ENCODE results near the gene NOS1AP. TPM values are rescaled to one million over a fixed set of nuclear protein-coding genes. Genes with fewer than 3 reads are reported as not detected.

Gene NOS1AP
- total RNA-seq, 1 experiment from 2014 or later: 5.3 TPM

DNA sequence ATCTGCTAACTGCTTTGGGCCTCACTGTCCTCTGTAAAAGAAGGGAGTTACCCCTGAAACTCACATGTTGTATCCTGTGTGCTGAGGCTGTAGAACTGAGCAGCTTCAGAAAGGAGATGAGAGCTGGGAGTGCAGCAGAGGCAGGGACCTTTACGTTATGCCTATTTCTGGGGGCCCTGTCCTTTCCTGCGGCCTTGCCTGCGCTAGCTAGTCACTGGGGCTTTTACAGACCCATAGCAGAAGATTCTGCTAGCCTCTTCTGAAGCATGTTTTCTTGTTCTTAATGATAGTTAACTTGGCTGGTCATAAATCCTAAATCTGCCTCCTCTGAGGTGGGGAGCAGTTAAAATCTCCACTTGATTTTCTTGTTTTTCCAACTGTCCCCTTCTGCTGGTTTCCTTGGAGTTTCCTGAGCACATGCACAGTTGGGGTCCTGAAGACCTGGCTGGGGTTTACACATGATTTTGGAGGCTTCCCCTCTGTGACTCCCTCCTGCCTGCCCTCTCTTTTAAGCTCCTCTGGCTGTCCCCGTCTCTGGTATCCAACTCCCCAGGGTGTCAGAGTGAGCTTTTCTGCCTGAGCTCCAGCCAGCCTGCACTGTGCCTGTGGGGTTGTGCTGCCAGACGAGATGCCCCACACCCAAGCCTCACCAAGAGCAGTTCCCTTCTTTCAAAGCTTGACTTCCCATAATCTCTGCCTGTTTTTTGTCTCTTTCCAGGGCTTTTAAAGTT is 76.6 kb downstream of the NOS1AP start:
- DNase-seq (ENCODE audit: low read depth, low spot score) (no peak), ATAC-seq (peak; percentile 15)
- peak overlapping the region; percentile 30 for H3K9ac ChIP-seq (ENCODE audit: low read length)
- RAD21 ChIA-PET (ENCODE audit: low non-redundant PET in 1 of 2, low total read pairs in 2 of 2, uncharacterized antibody in 2 of 2, unreplicated experiment in 2 of 2): no interaction called here
- TF ChIP-seq, protein P1, sequence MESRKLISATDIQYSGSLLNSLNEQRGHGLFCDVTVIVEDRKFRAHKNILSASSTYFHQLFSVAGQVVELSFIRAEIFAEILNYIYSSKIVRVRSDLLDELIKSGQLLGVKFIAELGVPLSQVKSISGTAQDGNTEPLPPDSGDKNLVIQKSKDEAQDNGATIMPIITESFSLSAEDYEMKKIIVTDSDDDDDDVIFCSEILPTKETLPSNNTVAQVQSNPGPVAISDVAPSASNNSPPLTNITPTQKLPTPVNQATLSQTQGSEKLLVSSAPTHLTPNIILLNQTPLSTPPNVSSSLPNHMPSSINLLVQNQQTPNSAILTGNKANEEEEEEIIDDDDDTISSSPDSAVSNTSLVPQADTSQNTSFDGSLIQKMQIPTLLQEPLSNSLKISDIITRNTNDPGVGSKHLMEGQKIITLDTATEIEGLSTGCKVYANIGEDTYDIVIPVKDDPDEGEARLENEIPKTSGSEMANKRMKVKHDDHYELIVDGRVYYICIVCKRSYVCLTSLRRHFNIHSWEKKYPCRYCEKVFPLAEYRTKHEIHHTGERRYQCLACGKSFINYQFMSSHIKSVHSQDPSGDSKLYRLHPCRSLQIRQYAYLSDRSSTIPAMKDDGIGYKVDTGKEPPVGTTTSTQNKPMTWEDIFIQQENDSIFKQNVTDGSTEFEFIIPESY (IDR thresholded peaks at IDR 0.05; ENCODE audit: extremely low read depth, insufficient replicate concordance, low read length): no peak
- TF ChIP-seq EZH2phosphoT487 (IDR thresholded peaks at IDR 0.05; ENCODE audit: borderline replicate concordance) (no peak), JUND (IDR thresholded peaks at IDR 0.05) (no peak), EGR1 (IDR thresholded peaks at IDR 0.05; ENCODE audit: low read depth) (no peak), CEBPB (IDR thresholded peaks at IDR 0.05; ENCODE audit: low read depth) (no peak), ZNF274 (IDR thresholded peaks at IDR 0.05; ENCODE audit: low read depth, low read length) (no peak), SIN3A (IDR thresholded peaks at IDR 0.05; ENCODE audit: low read depth) (no peak)
- TF ChIP-seq, protein P2, sequence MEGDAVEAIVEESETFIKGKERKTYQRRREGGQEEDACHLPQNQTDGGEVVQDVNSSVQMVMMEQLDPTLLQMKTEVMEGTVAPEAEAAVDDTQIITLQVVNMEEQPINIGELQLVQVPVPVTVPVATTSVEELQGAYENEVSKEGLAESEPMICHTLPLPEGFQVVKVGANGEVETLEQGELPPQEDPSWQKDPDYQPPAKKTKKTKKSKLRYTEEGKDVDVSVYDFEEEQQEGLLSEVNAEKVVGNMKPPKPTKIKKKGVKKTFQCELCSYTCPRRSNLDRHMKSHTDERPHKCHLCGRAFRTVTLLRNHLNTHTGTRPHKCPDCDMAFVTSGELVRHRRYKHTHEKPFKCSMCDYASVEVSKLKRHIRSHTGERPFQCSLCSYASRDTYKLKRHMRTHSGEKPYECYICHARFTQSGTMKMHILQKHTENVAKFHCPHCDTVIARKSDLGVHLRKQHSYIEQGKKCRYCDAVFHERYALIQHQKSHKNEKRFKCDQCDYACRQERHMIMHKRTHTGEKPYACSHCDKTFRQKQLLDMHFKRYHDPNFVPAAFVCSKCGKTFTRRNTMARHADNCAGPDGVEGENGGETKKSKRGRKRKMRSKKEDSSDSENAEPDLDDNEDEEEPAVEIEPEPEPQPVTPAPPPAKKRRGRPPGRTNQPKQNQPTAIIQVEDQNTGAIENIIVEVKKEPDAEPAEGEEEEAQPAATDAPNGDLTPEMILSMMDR (IDR thresholded peaks at IDR 0.05 in 2 of 3, conservative IDR thresholded peaks at IDR 0.05 in 1 of 3; ENCODE audit: borderline replicate concordance in 1 of 3, insufficient read depth in 1 of 3, low read depth in 2 of 3, low read length in 2 of 3): no peak
- TF ChIP-seq, protein P3, sequence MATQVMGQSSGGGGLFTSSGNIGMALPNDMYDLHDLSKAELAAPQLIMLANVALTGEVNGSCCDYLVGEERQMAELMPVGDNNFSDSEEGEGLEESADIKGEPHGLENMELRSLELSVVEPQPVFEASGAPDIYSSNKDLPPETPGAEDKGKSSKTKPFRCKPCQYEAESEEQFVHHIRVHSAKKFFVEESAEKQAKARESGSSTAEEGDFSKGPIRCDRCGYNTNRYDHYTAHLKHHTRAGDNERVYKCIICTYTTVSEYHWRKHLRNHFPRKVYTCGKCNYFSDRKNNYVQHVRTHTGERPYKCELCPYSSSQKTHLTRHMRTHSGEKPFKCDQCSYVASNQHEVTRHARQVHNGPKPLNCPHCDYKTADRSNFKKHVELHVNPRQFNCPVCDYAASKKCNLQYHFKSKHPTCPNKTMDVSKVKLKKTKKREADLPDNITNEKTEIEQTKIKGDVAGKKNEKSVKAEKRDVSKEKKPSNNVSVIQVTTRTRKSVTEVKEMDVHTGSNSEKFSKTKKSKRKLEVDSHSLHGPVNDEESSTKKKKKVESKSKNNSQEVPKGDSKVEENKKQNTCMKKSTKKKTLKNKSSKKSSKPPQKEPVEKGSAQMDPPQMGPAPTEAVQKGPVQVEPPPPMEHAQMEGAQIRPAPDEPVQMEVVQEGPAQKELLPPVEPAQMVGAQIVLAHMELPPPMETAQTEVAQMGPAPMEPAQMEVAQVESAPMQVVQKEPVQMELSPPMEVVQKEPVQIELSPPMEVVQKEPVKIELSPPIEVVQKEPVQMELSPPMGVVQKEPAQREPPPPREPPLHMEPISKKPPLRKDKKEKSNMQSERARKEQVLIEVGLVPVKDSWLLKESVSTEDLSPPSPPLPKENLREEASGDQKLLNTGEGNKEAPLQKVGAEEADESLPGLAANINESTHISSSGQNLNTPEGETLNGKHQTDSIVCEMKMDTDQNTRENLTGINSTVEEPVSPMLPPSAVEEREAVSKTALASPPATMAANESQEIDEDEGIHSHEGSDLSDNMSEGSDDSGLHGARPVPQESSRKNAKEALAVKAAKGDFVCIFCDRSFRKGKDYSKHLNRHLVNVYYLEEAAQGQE (IDR thresholded peaks at IDR 0.05; ENCODE audit: low read depth): no peak
- H3K27me3 ChIP-seq (ENCODE audit: insufficient read depth, low read length): no peaks in the 10 kb centered on the region
- no peak overlapping the region for H2AFZ ChIP-seq (ENCODE audit: low read depth, low read length, poor library complexity, severe bottlenecking)
- peaks cover 70 to 73% of the 10 kb centered on the region in 2 experiments for H3K4me1 ChIP-seq (ENCODE audit: control insufficient read depth in 1 of 2, insufficient read depth in 2 of 2, low read length in 2 of 2)
- no peak overlapping the region for H3K4me3 ChIP-seq (replicated peaks in 1 of 2; ENCODE audit: low read depth in 1 of 2, low read length in 2 of 2)
- H4K20me1 ChIP-seq (ENCODE audit: insufficient read depth): no peaks in the 10 kb centered on the region
- H3K9me3 ChIP-seq (ENCODE audit: control insufficient read depth in 1 of 2, insufficient read depth in 1 of 2, low read depth in 1 of 2, low read length in 2 of 2): no peaks in the 10 kb centered on the region
- intact Hi-C loops (cut with micrococcal nuclease): no loop called here
- CTCF ChIA-PET: interaction anchor here (1.2 kb wide), 1 partner anchor 17 kb away, joined by 3 read pairs; no protein-coding TSS in a partner anchor
- no peaks in the 10 kb centered on the region for H3K9me2 ChIP-seq (ENCODE audit: insufficient read depth)
- peak overlapping the region; percentile 87 for H3K27ac ChIP-seq (ENCODE audit: low read depth, low read length)
- no TSS peak for BruUV-seq (replicated peaks)
- POLR2A ChIA-PET: interaction anchor here (1.7 to 2.6 kb wide), 6 partner anchors 10 to 83 kb away, joined by 3 to 11 read pairs (median 8); partner anchors contain the start of gene NOS1AP
- peak overlapping the region; percentile 73 for H3K4me2 ChIP-seq (ENCODE audit: low read length)
- no peaks in the 10 kb centered on the region for H3K36me3 ChIP-seq (ENCODE audit: control insufficient read depth in 1 of 2, insufficient read depth in 2 of 2, low read length in 2 of 2)
- no peaks in the 10 kb centered on the region for H3K79me2 ChIP-seq (ENCODE audit: insufficient read depth, low read length)
